Cardiac muscle cell (in vitro differentiated cells and primary cell): ENCODE data around the gene MGME1. TPM values are rescaled to one million over a fixed set of nuclear protein-coding genes. Genes with fewer than 3 reads are reported as not detected.
A peak's percentile ranks its signal among the peaks of the same experiment; 100 is the strongest.

Source experiments
- DNase-seq, 2 donors: peaks; one replicate each; pipeline versions ENCODE4 v3.0.0 to v3.0.0-alpha.2; 2010 to 2017; ENCODE audit warnings: low read depth in 1 of 2, low spot score in 1 of 2
- H3K27ac ChIP-seq: fragments of 200-600 bp; sonication (generic); 2 replicates; pipeline ENCODE4 v1.5.1; 2016
- H3K27me3 ChIP-seq: fragments of 200-600 bp; sonication (generic); 2 replicates; pipeline ENCODE4 v1.6.0; 2016; ENCODE audit warnings: control low read depth
- H3K36me3 ChIP-seq: fragments of 200-600 bp; sonication (generic); 2 replicates; pipeline ENCODE4 v1.5.1; 2016; ENCODE audit warnings: control low read depth
- H3K4me1 ChIP-seq: fragments of 200-600 bp; sonication (generic); 2 replicates; pipeline ENCODE4 v1.8.1; 2017; ENCODE audit warnings: low read depth, mild to moderate bottlenecking, mixed run types
- H3K4me3 ChIP-seq: fragments of 200-600 bp; sonication (generic); 2 replicates; pipeline ENCODE4 v1.5.1; 2016; ENCODE audit warnings: mild to moderate bottlenecking
- H3K9me3 ChIP-seq: fragments of 200-600 bp; sonication (generic); 2 replicates; pipeline ENCODE4 v1.5.1; 2017; ENCODE audit warnings: low read depth, mild to moderate bottlenecking, control low read depth
- CTCF ChIP-seq: IDR thresholded peaks from 2 replicates; pipeline ENCODE4 v1.5.1; 2012; ENCODE audit warnings: low read depth, mild to moderate bottlenecking, low read length
- polyA plus RNA-seq: library from polyadenylated mRNA; unstranded; fragments of >200 nt; fragmentation: Nextera tagmentation; extraction: Ambion mirVana; gene quantifications from 2 replicates; pipeline ENCODE4 v1.2.1, GENCODE V29; 2016
- total RNA-seq: library from RNA; depleted of rRNA; stranded (reverse); fragments of >200 nt; gene quantifications from 2 replicates; pipeline ENCODE4 v1.2.3, GENCODE V29; 2016

MGME1 gene
- total and polyA plus RNA-seq, 2 experiments from 2014 or later: 15.9 to 27.2 TPM

- H3K9me3 ChIP-seq: no peaks in the 10 kb centered on the region
- peaks cover 46% of the 10 kb centered on the region for H3K4me1 ChIP-seq
- no peak for DNase-seq
- H3K36me3 ChIP-seq: no peaks in the 10 kb centered on the region
- H3K27me3 ChIP-seq: no peaks in the 10 kb centered on the region
- TF ChIP-seq CTCF: no peak
- H3K4me3 ChIP-seq: no peak overlapping the region
- peak overlapping the region; percentile 37 for H3K27ac ChIP-seq
Observed at GRCh38 chr20:17961587-17961940, 7.3 kb upstream of the MGME1 start.

DNA sequence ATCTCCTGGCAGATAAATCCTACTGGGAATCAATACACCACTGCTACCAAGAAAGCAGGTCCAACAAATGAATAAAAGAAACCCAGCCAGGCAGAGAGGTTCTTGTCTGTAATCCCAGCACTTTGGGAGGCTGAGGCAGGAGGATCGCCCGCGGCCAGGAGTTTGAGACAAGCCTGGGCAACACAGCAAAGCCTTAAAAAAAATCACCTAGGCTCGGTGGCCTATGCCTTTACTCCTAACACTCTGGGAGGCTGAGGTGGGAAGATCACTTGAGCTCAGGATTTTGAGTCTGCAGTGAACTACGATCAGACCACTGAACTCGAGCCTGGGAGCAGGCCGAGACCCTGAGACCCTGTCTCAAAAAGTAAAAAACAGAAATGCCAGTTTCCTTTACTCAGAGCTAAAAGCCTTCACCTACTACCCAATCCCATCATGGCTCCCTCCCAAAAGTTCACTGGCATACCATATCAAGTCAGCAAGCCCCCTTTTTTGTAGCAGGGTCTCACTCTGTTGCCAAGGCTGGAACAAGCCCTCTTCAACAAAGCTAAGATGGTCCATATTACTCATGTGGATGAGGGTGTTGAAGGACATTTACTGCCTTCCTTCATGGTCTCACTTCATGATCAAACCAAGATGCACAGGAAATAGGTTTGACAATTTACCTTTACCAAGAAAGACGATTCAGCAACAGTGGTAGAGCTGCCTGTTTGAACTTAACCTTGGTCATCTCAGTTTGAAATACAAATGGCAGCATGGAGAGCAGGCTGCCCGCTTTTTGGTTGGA lies 5.5 kb upstream of the MGME1 start:
- H3K4me1 ChIP-seq: peaks cover 45% of the 10 kb centered on the region

DNA sequence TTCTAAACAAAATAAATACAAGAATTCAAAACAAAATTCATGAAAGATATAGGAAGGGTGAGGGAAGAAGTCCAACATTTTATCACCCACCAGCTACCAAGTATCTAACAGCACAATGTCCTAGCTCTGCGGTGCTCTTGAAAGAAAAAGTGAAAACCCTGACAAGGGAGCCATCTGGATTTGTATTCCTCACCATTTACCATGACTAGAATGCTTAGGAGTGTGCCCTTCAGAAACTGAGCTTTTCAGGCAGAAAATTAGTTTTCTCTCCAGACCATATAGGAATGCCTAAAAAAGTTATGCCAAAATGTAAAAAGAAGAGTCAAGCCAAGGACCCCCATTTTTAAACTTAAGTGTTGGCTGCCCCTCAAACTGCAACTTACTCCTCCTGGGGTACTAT lies 4.7 kb upstream of the MGME1 start:
- peak overlapping the region; percentile 27 for H3K27ac ChIP-seq
- DNase-seq: no peak
- H3K4me3 ChIP-seq: no peak overlapping the region
- no peak for TF ChIP-seq CTCF
- H3K36me3 ChIP-seq: no peaks in the 10 kb centered on the region
- peaks cover 40% of the 10 kb centered on the region for H3K4me1 ChIP-seq
- no peaks in the 10 kb centered on the region for H3K27me3 ChIP-seq
- no peaks in the 10 kb centered on the region for H3K9me3 ChIP-seq

More for the DNA sequence above, 5.5 kb upstream of the MGME1 start:
- Histone ChIP-seq H3K9me3 (no peaks in the 10 kb centered on the region), H3K27me3 (no peaks in the 10 kb centered on the region), H3K36me3 (no peaks in the 10 kb centered on the region), H3K27ac (peak overlapping the region; percentile 28), H3K4me3 (no peak overlapping the region)
- no peak for DNase-seq
- no peak for TF ChIP-seq CTCF

- peak overlapping the region; percentile 6 for H3K27ac ChIP-seq
- no peaks in the 10 kb centered on the region for H3K9me3 ChIP-seq
- H3K27me3 ChIP-seq: no peaks in the 10 kb centered on the region
- no peaks in the 10 kb centered on the region for H3K36me3 ChIP-seq
- peaks cover 36% of the 10 kb centered on the region for H3K4me1 ChIP-seq
- H3K4me3 ChIP-seq: no peak overlapping the region
- TF ChIP-seq CTCF: no peak
- no peak for DNase-seq
Observed at GRCh38 chr20:17964632-17965031, 4.2 kb upstream of the MGME1 start.

- Histone ChIP-seq H3K4me1 (peaks cover 36% of the 10 kb centered on the region), H3K27me3 (no peaks in the 10 kb centered on the region), H3K36me3 (no peaks in the 10 kb centered on the region), H3K27ac (peak overlapping the region; percentile 6), H3K4me3 (peak overlapping the region; percentile 95), H3K9me3 (no peaks in the 10 kb centered on the region)
- TF ChIP-seq CTCF: no peak
- peak in 1 of 2 donors; percentile 65 for DNase-seq
Observed at GRCh38 chr20:17965042-17965697, 3.6 kb upstream of the MGME1 start.
